Mesodermal cell (in vitro differentiated cells): ENCODE measurements around the gene ODR4.
"Not testable (repeated sequence)": the region's sequence is repeated elsewhere in the genome, so short reads cannot be mapped to it uniquely, and the experiment has no call there.

Source experiments
- H3K27ac ChIP-seq: 2 replicates; pipeline ENCODE4 v1.7.0; 2013; ENCODE audit warnings: mild to moderate bottlenecking, low read depth, low read length, moderate library complexity; ENCODE audit not compliant: severe bottlenecking
- H3K36me3 ChIP-seq: 2 replicates; pipeline ENCODE4 v1.7.1; 2013; ENCODE audit warnings: mild to moderate bottlenecking, low read length, moderate library complexity; ENCODE audit not compliant: control insufficient read depth, insufficient read depth
- H3K4me1 ChIP-seq: one replicate; pipeline ENCODE4 v1.7.1; 2013; ENCODE audit warnings: mild to moderate bottlenecking, low read length; ENCODE audit not compliant: insufficient read depth, control insufficient read depth, poor library complexity, severe bottlenecking
- H3K4me3 ChIP-seq: 2 replicates; pipeline ENCODE4 v1.7.0; 2013; ENCODE audit warnings: low read length, control low read depth, mild to moderate bottlenecking; ENCODE audit not compliant: insufficient read depth, poor library complexity, severe bottlenecking; ENCODE audit errors: extremely low read depth
- H3K9me3 ChIP-seq: 2 replicates; pipeline ENCODE4 v1.7.1; 2013; ENCODE audit warnings: mild to moderate bottlenecking, low read length, moderate library complexity; ENCODE audit not compliant: control insufficient read depth
- WGBS, 2 experiments: methylation state at CpG; one replicate each; pipeline ENCODE4 v1.1.5; 2013; ENCODE audit warnings: missing lambda C conversion rate in 2 of 2; ENCODE audit not compliant: insufficient coverage in 2 of 2; 5-methylcytosine and 5-hydroxymethylcytosine counted together

The ODR4 gene

DNA sequence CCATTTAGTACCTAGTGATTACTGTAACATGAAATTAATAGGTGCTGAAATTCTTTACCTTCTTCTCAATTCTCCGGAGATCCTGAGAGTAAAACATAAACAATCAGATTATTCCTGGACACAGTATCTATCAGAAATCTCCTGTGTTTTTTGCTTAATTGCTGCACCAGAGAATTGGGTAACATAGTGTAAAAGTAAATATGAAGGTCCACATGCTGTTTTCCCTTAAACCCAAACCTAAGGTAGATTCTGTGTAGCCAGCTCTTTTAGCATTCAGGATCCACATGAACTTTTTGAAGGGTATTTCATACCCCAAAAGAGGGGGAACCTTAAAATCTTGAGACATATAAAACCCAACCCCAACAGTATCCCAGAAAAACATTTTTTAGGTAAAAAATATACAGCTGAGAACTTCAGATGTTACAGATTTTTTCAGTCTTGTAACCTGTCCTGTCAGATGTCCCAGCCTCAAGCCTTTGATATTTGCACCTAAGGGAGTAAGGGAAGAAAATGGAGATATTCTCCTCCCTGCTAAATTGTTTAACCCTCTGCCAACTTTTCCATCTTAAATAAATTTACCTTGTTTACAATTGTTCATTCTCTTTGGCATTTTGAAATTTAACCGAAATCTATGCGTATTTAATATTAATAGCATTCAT is 11.2 kb downstream of the ODR4 start:
- no peak overlapping the region for H3K27ac ChIP-seq

DNA sequence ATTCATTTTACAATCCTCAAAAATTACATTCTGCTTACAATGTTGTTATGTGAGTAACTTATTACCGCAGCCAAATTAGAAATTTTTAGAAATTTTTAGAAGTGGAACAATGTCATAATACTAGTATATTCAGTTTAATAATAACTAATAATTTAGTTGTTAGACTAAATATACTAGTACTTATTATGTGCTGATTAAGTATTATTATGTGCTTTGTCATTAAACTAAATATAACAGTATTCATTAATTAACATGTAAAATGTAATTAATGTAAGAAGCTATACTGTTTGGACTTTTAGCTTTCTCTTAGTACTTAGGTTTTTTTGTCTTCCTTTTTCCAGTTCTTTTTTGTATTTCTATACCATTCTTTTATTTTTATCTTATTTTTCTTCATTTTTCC is 15.3 kb downstream of the ODR4 start:
- no peak overlapping the region for H3K4me3 ChIP-seq
- H3K4me1 ChIP-seq, result no peaks in the 10 kb centered on the region
- H3K9me3 ChIP-seq, result no peaks in the 10 kb centered on the region
- no CpG with 5 or more reads among the region's 1 CpG for WGBS, 2 experiments
- H3K27ac ChIP-seq, result no peak overlapping the region
- H3K36me3 ChIP-seq, result peaks cover 50% of the 10 kb centered on the region

More for the DNA sequence above, 11.2 kb downstream of the ODR4 start:
- H3K36me3 ChIP-seq, result peaks cover 50% of the 10 kb centered on the region
- H3K9me3 ChIP-seq, result no peaks in the 10 kb centered on the region
- no CpG with 5 or more reads among the region's 3 CpGs for WGBS, 2 experiments
- H3K4me1 ChIP-seq, result no peaks in the 10 kb centered on the region
- no peak overlapping the region for H3K4me3 ChIP-seq

DNA sequence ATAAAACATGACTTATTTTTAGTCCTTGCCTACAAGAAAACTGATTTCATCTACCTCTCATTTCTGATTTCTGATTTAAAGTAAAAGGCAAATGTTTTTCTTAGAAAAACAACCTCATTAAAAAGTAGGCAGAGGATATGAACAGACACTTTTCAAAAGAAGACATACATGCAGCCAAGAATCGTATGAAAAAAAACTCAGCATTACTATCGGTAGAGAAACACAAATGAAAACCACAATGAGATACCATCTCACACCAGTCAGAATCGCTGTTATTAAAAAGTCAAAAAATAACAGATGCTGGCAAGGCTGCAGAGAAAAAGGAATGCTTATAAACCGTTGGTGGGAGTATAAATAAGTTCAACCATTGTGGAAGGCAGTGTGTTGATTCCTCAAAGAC is 16.2 kb downstream of the ODR4 start:
- H3K27ac ChIP-seq, result no peak overlapping the region
- H3K4me1 ChIP-seq, result no peaks in the 10 kb centered on the region
- H3K9me3 ChIP-seq, result no peaks in the 10 kb centered on the region
- WGBS, 2 experiments, result no CpG with 5 or more reads among the region's 4 CpGs
- H3K36me3 ChIP-seq, result peaks cover 52% of the 10 kb centered on the region
- no peak overlapping the region for H3K4me3 ChIP-seq

DNA sequence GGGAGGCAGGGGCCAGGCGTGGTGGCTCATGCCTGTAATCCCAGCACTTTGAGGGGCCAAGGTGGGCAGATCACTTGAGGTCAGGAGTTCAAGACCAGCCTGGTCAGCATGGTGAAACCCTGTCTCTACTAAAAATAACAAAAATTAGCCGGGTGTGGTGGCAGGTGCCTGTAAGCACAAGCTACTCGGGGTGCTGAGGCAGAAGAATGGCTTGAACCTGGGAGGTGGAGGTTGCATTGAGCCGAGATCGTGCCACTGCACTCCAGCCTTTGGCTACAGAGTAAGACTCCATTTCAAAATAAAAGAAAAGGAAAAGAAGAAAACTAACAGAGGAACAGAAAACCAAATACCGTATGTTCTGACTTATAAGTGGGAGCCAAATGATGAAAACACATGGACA is 17.1 kb downstream of the ODR4 start:
- WGBS, 2 experiments, result 96 to 98% methylated on average over 3 to 5 of the region's 6 CpGs
- H3K36me3 ChIP-seq, result peaks cover 58% of the 10 kb centered on the region
- H3K9me3 ChIP-seq, H3K4me3 ChIP-seq, H3K27ac ChIP-seq, H3K4me1 ChIP-seq: not testable (repeated sequence)

DNA sequence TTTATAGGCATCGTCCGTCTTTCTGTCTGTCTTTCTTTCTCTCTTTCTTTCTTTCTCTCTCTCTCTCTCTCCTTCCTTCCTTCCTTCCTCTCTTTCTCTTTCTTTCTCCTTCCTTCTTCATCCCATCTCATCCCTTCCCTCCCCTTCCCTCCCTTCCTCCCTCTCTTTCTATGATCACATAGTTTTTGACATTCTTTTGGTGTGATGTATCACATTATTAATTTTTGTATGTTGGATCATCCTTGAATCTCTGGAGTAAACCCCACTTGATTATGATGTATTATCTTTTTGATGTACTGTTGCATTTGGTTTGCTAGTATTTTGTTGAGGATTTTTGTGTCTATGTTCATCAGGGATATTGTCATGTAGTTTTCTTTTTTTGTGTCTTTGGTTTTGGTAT is 25.8 kb downstream of the ODR4 start:
- not testable (repeated sequence) for H3K9me3 ChIP-seq, H3K27ac ChIP-seq, H3K4me1 ChIP-seq, H3K4me3 ChIP-seq
- H3K36me3 ChIP-seq, result peaks cover 49% of the 10 kb centered on the region
- WGBS, 2 experiments, result 100% methylated on average over 2 of the region's 2 CpGs

DNA sequence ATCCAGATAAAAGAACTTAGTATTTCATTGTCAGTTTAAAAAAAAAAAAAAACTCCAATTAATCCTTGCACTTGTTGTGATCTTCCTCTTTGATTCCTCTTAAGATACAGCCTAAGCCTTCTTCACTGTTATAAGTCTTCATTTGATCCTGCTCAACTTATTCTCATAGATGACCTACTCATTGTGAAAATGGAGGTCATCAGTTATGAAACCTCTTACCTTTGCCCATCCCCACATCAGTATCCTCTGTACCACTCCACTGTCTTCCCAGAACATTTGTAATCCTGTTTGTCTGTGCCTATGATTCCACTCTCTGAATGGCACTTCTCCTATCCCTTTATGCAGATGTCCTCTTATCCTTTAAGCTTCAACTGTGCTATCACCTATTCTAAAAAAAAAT is 28.0 kb downstream of the ODR4 start:
- peaks cover 50% of the 10 kb centered on the region for H3K36me3 ChIP-seq

DNA sequence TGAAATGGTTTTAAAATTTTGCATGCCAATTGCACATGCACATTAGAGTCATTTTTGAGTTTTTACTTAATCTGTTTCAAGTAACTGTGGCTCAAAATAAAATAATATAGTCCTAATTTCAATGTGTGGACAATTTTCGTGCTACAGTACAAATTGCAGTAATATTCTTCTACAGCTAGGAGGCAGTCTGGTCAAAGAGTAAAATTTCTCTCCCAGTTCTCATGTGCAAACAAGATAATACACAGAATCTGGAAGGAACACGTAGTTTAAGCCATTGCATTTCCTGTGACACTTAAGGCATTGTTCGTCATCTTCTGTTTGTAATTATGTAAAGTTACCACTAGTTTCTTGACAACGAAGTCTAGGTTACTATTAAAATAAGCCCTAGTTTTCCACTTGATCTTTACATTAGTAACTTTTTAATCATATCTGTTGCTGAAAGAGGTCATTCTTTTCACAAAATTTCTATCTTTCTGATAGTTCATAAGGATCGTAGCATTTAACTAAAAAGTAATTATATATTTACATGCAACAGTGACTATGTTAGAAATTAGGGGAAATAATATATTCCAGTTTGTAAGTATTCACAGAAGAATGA is 28.9 kb downstream of the ODR4 start:
- no peak overlapping the region for H3K4me3 ChIP-seq
- H3K36me3 ChIP-seq, result peaks cover 52% of the 10 kb centered on the region
- WGBS, 2 experiments, result 40 to 80% methylated on average over 1 to 3 of the region's 5 CpGs
- H3K27ac ChIP-seq, result no peak overlapping the region
- H3K4me1 ChIP-seq, result no peaks in the 10 kb centered on the region
- H3K9me3 ChIP-seq, result no peaks in the 10 kb centered on the region

More for the DNA sequence above, 28.0 kb downstream of the ODR4 start:
- Histone ChIP-seq H3K4me3 (no peak overlapping the region), H3K9me3 (no peaks in the 10 kb centered on the region), H3K27ac (no peak overlapping the region), H3K4me1 (no peaks in the 10 kb centered on the region)

DNA sequence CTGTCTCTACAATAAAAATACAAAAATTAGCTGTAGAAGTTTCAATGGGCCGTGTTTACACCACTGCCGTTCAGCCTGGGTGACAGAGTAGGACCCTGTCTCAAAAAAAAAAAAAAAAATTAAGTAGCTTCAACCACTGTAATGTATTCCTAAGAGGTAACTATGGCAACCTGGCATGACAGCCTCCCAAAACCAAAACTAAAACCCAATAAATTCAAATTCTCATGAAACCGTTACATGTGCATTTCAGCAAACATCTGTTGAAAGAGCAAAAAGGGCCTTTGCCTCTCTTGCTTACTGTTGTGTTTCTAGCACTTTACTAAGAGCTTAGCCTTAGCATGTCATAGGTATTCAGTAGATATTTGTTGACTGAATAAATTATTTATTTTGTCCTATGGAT is 33.5 kb downstream of the ODR4 start:
- Histone ChIP-seq H3K4me1 (no peaks in the 10 kb centered on the region), H3K4me3 (no peak overlapping the region), H3K27ac (no peak overlapping the region), H3K36me3 (peaks cover 47% of the 10 kb centered on the region), H3K9me3 (no peaks in the 10 kb centered on the region)
- WGBS, 2 experiments, result 100% methylated on average over 1 of the region's 3 CpGs; no CpG with 5 or more reads in 1 of the 2 experiments

DNA sequence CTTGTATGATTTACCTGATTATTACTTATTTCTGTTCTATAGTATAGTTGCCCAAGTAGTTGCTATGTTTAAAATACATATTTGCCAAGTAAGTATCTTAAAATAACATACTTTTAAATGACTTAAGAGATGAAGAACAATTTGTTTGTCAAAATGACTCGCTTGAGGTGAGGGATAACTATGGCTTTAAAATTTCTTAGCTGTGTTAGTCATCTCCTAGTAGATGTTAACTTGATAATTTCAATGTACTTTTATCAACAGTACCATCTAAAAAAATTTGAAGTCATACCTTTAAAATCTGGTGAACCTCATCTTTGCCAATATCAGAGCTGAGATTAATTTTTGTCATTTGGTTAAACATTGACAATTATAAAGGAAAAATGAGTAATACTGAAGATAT is 37.7 kb downstream of the ODR4 start:
- WGBS, 2 experiments, result no CpG with 5 or more reads among the region's 1 CpG
- peaks cover 32% of the 10 kb centered on the region for H3K36me3 ChIP-seq
- no peak overlapping the region for H3K4me3 ChIP-seq

DNA sequence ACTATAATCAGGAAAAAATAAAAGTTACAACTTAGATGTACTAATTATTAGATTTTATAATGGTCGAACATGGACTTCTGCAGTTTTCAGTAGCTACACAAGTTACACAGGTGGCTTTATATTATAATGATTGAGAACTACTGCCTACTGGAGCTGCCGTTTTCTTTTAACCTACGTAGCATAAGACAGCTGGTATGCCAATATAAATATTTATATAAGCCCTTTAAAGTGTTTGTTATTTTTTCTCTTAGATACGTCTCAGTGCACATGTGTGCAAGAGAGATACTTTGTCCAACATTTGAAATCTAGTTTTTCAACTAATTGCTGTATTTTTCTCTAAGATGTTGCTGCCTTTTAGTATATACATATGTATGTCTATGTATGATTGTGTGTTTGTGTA is 42.9 kb downstream of the ODR4 start:
- Histone ChIP-seq H3K27ac (no peak overlapping the region), H3K4me1 (no peaks in the 10 kb centered on the region), H3K9me3 (no peaks in the 10 kb centered on the region), H3K4me3 (no peak overlapping the region), H3K36me3 (peaks cover 29% of the 10 kb centered on the region)
- WGBS, 2 experiments, result no CpG with 5 or more reads among the region's 4 CpGs

More for the DNA sequence above, 37.7 kb downstream of the ODR4 start:
- Histone ChIP-seq H3K9me3 (no peaks in the 10 kb centered on the region), H3K4me1 (no peaks in the 10 kb centered on the region), H3K27ac (no peak overlapping the region)

DNA sequence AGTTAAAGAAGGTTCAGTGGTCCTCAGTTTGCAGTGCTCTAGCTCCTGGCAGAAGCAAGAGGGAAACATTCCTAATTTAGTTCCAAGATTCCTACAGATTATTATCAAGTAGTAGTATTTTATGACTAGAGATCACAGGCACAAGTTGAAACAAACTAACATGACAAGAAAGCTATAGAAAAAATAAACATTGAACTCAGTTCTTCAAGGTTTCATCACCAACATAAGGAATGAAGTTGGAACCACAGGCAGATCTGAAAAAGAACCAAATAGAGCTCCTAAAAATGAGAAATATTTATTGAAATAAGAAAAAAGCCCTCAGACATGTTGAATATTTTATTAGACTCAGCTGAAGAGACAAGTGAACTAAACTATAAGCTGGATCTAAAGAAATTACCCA is 44.7 kb downstream of the ODR4 start:
- no peak overlapping the region for H3K4me3 ChIP-seq
- H3K36me3 ChIP-seq, result peaks cover 29% of the 10 kb centered on the region
- H3K27ac ChIP-seq, result no peak overlapping the region
- H3K9me3 ChIP-seq, result no peaks in the 10 kb centered on the region
- H3K4me1 ChIP-seq, result no peaks in the 10 kb centered on the region
